HG03565 (cell line): Measurements from ENCODE around the gene HSD11B2.

Experiments
- ATAC-seq: cut with Tn5 transposase; IDR thresholded peaks from one replicate; pipeline ENCODE4 v1.9.1; 2021; ENCODE audit warnings: mild to moderate bottlenecking, moderate library complexity; ENCODE audit not compliant: unreplicated experiment

The HSD11B2 gene

GRCh38 chr16:67448580-67448979 is 17.7 kb downstream of the HSD11B2 start:
- no peak for ATAC-seq

GRCh38 chr16:67449336-67449735 is 18.4 kb downstream of the HSD11B2 start:
- no peak for ATAC-seq

- ATAC-seq = no peak
Measured at GRCh38 chr16:67449739-67450138, 18.8 kb downstream of the HSD11B2 start.

- no peak for ATAC-seq
Measured at GRCh38 chr16:67451061-67451703, 20.3 kb downstream of the HSD11B2 start.

- no peak for ATAC-seq
Measured at GRCh38 chr16:67451704-67452435, 20.9 kb downstream of the HSD11B2 start.

GRCh38 chr16:67454104-67454503 is 23.2 kb downstream of the HSD11B2 start:
- ATAC-seq = no peak

GRCh38 chr16:67454852-67455251 is 23.9 kb downstream of the HSD11B2 start:
- ATAC-seq = no peak

- no peak for ATAC-seq
Measured at GRCh38 chr16:67456391-67457081, 25.6 kb downstream of the HSD11B2 start.

GRCh38 chr16:67457611-67458010 is 26.7 kb downstream of the HSD11B2 start:
- ATAC-seq = no peak

GRCh38 chr16:67458121-67458641 is 27.3 kb downstream of the HSD11B2 start:
- no peak for ATAC-seq

- ATAC-seq = no peak
Measured at GRCh38 chr16:67459066-67459860, 28.3 kb downstream of the HSD11B2 start.

- no peak for ATAC-seq
Measured at GRCh38 chr16:67459861-67460150, 28.9 kb downstream of the HSD11B2 start.

- ATAC-seq = no peak
Measured at GRCh38 chr16:67460168-67460567, 29.2 kb downstream of the HSD11B2 start.

GRCh38 chr16:67460961-67461360 is 30.0 kb downstream of the HSD11B2 start:
- no peak for ATAC-seq

GRCh38 chr16:67461600-67462278 is 30.8 kb downstream of the HSD11B2 start:
- no peak for ATAC-seq

GRCh38 chr16:67462279-67462655 is 31.3 kb downstream of the HSD11B2 start:
- no peak for ATAC-seq

- no peak for ATAC-seq
Measured at GRCh38 chr16:67463059-67463458, 32.1 kb downstream of the HSD11B2 start.

- no peak for ATAC-seq
Measured at GRCh38 chr16:67463691-67464090, 32.8 kb downstream of the HSD11B2 start.

GRCh38 chr16:67464565-67464964 is 33.6 kb downstream of the HSD11B2 start:
- ATAC-seq = no peak

GRCh38 chr16:67466581-67466980 is 35.7 kb downstream of the HSD11B2 start:
- no peak for ATAC-seq

GRCh38 chr16:67468731-67469130 is 37.8 kb downstream of the HSD11B2 start:
- no peak for ATAC-seq
